GM12878 (cell line): ENCODE results near the gene MAIP1. TPM values are rescaled to one million over a fixed set of nuclear protein-coding genes. Genes with fewer than 3 reads are reported as not detected.

ENCODE experiments used
- ATAC-seq: fragments of 200-7000 bp; cut with Tn5 transposase; 3 replicates; pipeline ENCODE4 v1.9.1; 2020; ENCODE audit warnings: mild to moderate bottlenecking, moderate library complexity
- BruUV-seq: library from RNA; stranded (reverse); fragments of 400-500 nt; replicated peaks from 2 replicates; lab custom pipeline; 2021; lab: Mats Ljungman, UMichigan
- CTCF ChIA-PET: fragments of 300-600 bp; sonication (Branson Sonifier 250); formaldehyde crosslinking; extraction: SDS; loops from one replicate; lab custom pipeline; 2021; ENCODE audit warnings: inconsistent platforms; lab: Yijun Ruan, JAX
- POLR2A ChIA-PET: fragments of 350-600 bp; formaldehyde crosslinking; extraction: SDS; loops from one replicate; lab custom pipeline; 2021; ENCODE audit warnings: inconsistent platforms; lab: Charles Lee
- RAD21 ChIA-PET: fragments of 300-600 bp; sonication (Branson Sonifier 250); formaldehyde crosslinking; loops from one replicate; lab custom pipeline; 2023; ENCODE audit warnings: antibody characterized with exemption; ENCODE audit not compliant: unreplicated experiment; lab: Charles Lee
- SMC1A ChIA-PET: fragments of 300-600 bp; sonication (Branson Sonifier 250); formaldehyde crosslinking; loops from one replicate; lab custom pipeline; 2023; ENCODE audit not compliant: unreplicated experiment, uncharacterized antibody; lab: Charles Lee
- DNase-seq: peaks from one replicate; pipeline ENCODE4 v3.0.0-alpha.2; 2011; ENCODE audit warnings: low read depth, low spot score
- FAIRE-seq: peaks from 3 replicates; lab custom pipeline; 2011; peaks lifted over from hg19 to GRCh38; lab: Jason Lieb, UNC
- H2AFZ ChIP-seq: 2 replicates; pipeline ENCODE4 v1.6.0; 2011; ENCODE audit warnings: low read depth, low read length, control low read depth; ENCODE audit not compliant: control insufficient read depth
- H3K27ac ChIP-seq: 2 replicates; pipeline ENCODE4 v1.5.1; 2011; ENCODE audit warnings: control low read depth; ENCODE audit not compliant: control insufficient read depth, insufficient read depth
- H3K27me3 ChIP-seq, 2 experiments: replicated peaks in 1 of 2; 2 replicates each; pipeline versions ENCODE4 v1.6.0 to v1.6.1; 2011; ENCODE audit warnings: low read length in 1 of 2; ENCODE audit not compliant: control insufficient read depth in 2 of 2, insufficient read depth in 2 of 2
- H3K36me3 ChIP-seq, 2 experiments: 2 replicates each; pipeline ENCODE4 v1.5.1; 2011; ENCODE audit warnings: low read length in 1 of 2; ENCODE audit not compliant: control insufficient read depth in 2 of 2, insufficient read depth in 2 of 2
- H3K4me1 ChIP-seq: 2 replicates; pipeline ENCODE4 v1.6.1; 2011; ENCODE audit warnings: mild to moderate bottlenecking, low read length, moderate library complexity, mixed read lengths; ENCODE audit not compliant: control insufficient read depth, insufficient read depth
- H3K4me2 ChIP-seq: 2 replicates; pipeline ENCODE4 v1.6.0; 2011; ENCODE audit warnings: control low read depth; ENCODE audit not compliant: control insufficient read depth, insufficient read depth
- H3K4me3 ChIP-seq: fragments of 200-600 bp; sonication (generic); 2 replicates; pipeline ENCODE4 v1.5.1; 2016
- H3K79me2 ChIP-seq: 2 replicates; pipeline ENCODE4 v1.6.0; 2011; ENCODE audit warnings: low read length; ENCODE audit not compliant: control insufficient read depth, insufficient read depth
- H3K9ac ChIP-seq: 2 replicates; pipeline ENCODE4 v1.8.0; 2011; ENCODE audit warnings: low read length, control low read depth, mixed read lengths; ENCODE audit not compliant: control insufficient read depth, insufficient read depth
- H3K9me3 ChIP-seq: replicated peaks from 3 replicates; pipeline ENCODE4 v1.5.1; 2011; ENCODE audit warnings: mild to moderate bottlenecking, low read length; ENCODE audit not compliant: control insufficient read depth, insufficient read depth
- H4K20me1 ChIP-seq: 2 replicates; pipeline ENCODE4 v1.6.0; 2011; ENCODE audit not compliant: control insufficient read depth, insufficient read depth
- ATF7 ChIP-seq: fragments of 450-650 bp; IDR thresholded peaks from 2 replicates; pipeline ENCODE4 v1.6.1; 2016; ENCODE audit warnings: low read depth, mild to moderate bottlenecking
- BCL3 ChIP-seq: IDR thresholded peaks from 2 replicates; pipeline ENCODE4 v1.6.1; 2011; ENCODE audit warnings: borderline replicate concordance, low read depth, mild to moderate bottlenecking, moderate library complexity, low read length; ENCODE audit not compliant: insufficient read depth, poor library complexity, severe bottlenecking
- CBX3 ChIP-seq: fragments of 200-600 bp; sonication (generic); IDR thresholded peaks from 2 replicates; pipeline ENCODE4 v1.6.1; 2016; ENCODE audit warnings: low read depth, borderline replicate concordance
- CHD2 ChIP-seq: IDR thresholded peaks from 2 replicates; pipeline ENCODE4 v1.6.1; 2011; ENCODE audit warnings: low read depth, low read length, improper control_type of control experiment, borderline replicate concordance
- CHD4 ChIP-seq: fragments of 200-600 bp; sonication (generic); IDR thresholded peaks from 2 replicates; pipeline ENCODE4 v1.6.1; 2016; ENCODE audit warnings: mild to moderate bottlenecking
- CREB1 ChIP-seq: IDR thresholded peaks from 2 replicates; pipeline ENCODE4 v1.6.1; 2012; ENCODE audit warnings: low read depth, mild to moderate bottlenecking, inconsistent platforms
- EED ChIP-seq: sonication (generic); IDR thresholded peaks from 2 replicates; pipeline ENCODE4 v1.6.1; 2016; ENCODE audit warnings: antibody characterized with exemption, low read depth
- FOXK2 ChIP-seq: fragments of 450-650 bp; IDR thresholded peaks from 2 replicates; pipeline ENCODE4 v1.6.1; 2017; ENCODE audit warnings: mild to moderate bottlenecking, moderate library complexity
- JUNB ChIP-seq: IDR thresholded peaks from 2 replicates; pipeline ENCODE4 v1.6.1; 2016; ENCODE audit warnings: antibody characterized with exemption, mild to moderate bottlenecking
- MYB ChIP-seq: fragments of 150-350 bp; IDR thresholded peaks from 2 replicates; pipeline ENCODE4 v1.6.1; 2014; ENCODE audit warnings: mild to moderate bottlenecking, low read depth, low read length, borderline replicate concordance
- NBN ChIP-seq: fragments of 450-650 bp; IDR thresholded peaks from 2 replicates; pipeline ENCODE4 v1.6.1; 2016
- NFYA ChIP-seq: IDR thresholded peaks from 2 replicates; pipeline ENCODE4 v1.6.1; 2011; ENCODE audit warnings: low read depth, mild to moderate bottlenecking, low read length, improper control_type of control experiment, borderline replicate concordance
- NRF1 ChIP-seq: conservative IDR thresholded peaks from 2 replicates; pipeline ENCODE4 v1.6.1; 2011; ENCODE audit warnings: mild to moderate bottlenecking, low read depth, low read length, improper control_type of control experiment
- RB1 ChIP-seq: fragments of 450-650 bp; formaldehyde crosslinking; IDR thresholded peaks from 2 replicates; pipeline ENCODE4 v1.6.1; 2017; ENCODE audit warnings: mild to moderate bottlenecking, borderline replicate concordance
- WRNIP1 ChIP-seq: IDR thresholded peaks from 2 replicates; pipeline ENCODE4 v1.6.1; 2011; ENCODE audit warnings: low read depth, low read length, improper control_type of control experiment, borderline replicate concordance
- ZNF274 ChIP-seq: IDR thresholded peaks from one replicate; pipeline ENCODE4 v1.8.0; 2011; ENCODE audit not compliant: insufficient read length, insufficient read depth
- whole genome bisulfite sequencing: methylation state at CpG from one replicate; pipeline ENCODE4 v1.1.6; 2016; ENCODE audit warnings: low lambda C conversion rate; ENCODE audit not compliant: insufficient replicate concordance, insufficient coverage; ENCODE audit errors: missing lambda C conversion rate; 5-methylcytosine and 5-hydroxymethylcytosine counted together
- in situ Hi-C: fragments of 300-500 bp; cut with MboI; formaldehyde crosslinking; loops from 9 replicates; pipeline ENCODE4 v1.14.3; 2018; ENCODE audit warnings: mixed read lengths
- intact Hi-C: fragments of 100-400 bp; cut with micrococcal nuclease; formaldehyde crosslinking; loops from one replicate; pipeline ENCODE4 v1.14.2; 2022; ENCODE audit not compliant: unreplicated experiment
- polyA plus RNA-seq, 11 experiments: library from polyadenylated mRNA; depleted of rRNA in 4 of 11; unstranded in 6 of 11; stranded (reverse) in 5 of 11; fragments of >200 nt; fragmentation: Nextera tagmentation in 4 of 11; fragmentation: Illumina TruSeq in 1 of 11; extraction: Ambion mirVana in 4 of 11; extraction: Trizol in 1 of 11; gene quantifications; 1 replicate in 1 of 11; 2 replicates in 10 of 11; pipeline versions ENCODE4 v1.2.1 to v1.2.3, GENCODE V29; 2011 to 2016; ENCODE audit warnings: inconsistent platforms in 2 of 11, missing spikeins in 2 of 11, low read depth in 1 of 11
- total RNA-seq, 4 experiments: library from RNA; depleted of rRNA in 3 of 4; stranded (reverse); fragments of >200 nt in 3 of 4; fragmentation: Illumina TruSeq in 1 of 4; extraction: Trizol in 1 of 4; gene quantifications; 2 replicates each; pipeline versions ENCODE4 v1.2.1 to v1.2.3, GENCODE V29; 2013 to 2021

MAIP1 gene
- total and polyA plus RNA-seq, 10 of the 15 experiments (the other 5 are each of a cell fraction or from before 2014, with no cell fraction given): 5.4 to 41.4 (median 25.4) TPM

- H3K79me2 ChIP-seq: no peaks in the 10 kb centered on the region
- no peak for FAIRE-seq
- CTCF ChIA-PET: interaction anchor here (0.7 kb wide), 1 partner anchor 19 kb away, joined by 3 read pairs; no protein-coding TSS in a partner anchor
- H3K36me3 ChIP-seq: peaks cover 2 to 6% of the 10 kb centered on the region in 2 experiments; a peak in 2 of 4 replicates
- no peak for TF ChIP-seq CBX3
- no peak for TF ChIP-seq MYB
- no peak for TF ChIP-seq CREB1
- no peak for TF ChIP-seq JUNB
- no peak for TF ChIP-seq EED
- no peak for TF ChIP-seq CHD2
- TF ChIP-seq RB1: no peak
- TF ChIP-seq NRF1: no peak
- TF ChIP-seq BCL3: no peak
- TF ChIP-seq FOXK2: no peak
- TF ChIP-seq WRNIP1: no peak
- no peak for TF ChIP-seq CHD4
- TF ChIP-seq NFYA: no peak
- no peak for TF ChIP-seq ATF7
- TF ChIP-seq ZNF274: no peak
- TF ChIP-seq NBN: no peak
- TF ChIP-seq, all 136 proteins: peak for 0
- no peak overlapping the region for H3K4me3 ChIP-seq
- DNase-seq: no peak
- BruUV-seq: no TSS peak
- no peak for ATAC-seq
- intact Hi-C loops: no loop called here
- H4K20me1 ChIP-seq: no peaks in the 10 kb centered on the region
- ChIA-PET POLR2A (interaction anchor here (0.5 kb wide), 1 partner anchor 516 kb away, joined by 4 read pairs; no protein-coding TSS in a partner anchor), RAD21 (no interaction called here), SMC1A (interaction anchor here (1.0 kb wide), 2 partner anchors 8 to 9 kb away, joined by 3 read pairs; no protein-coding TSS in a partner anchor)
- H3K9ac ChIP-seq: no peak overlapping the region
- H3K4me2 ChIP-seq: no peak overlapping the region
- no peaks in the 10 kb centered on the region for H3K4me1 ChIP-seq
- WGBS: 100% methylated on average over 2 of the region's 2 CpGs
- H2AFZ ChIP-seq: no peak overlapping the region
- H3K27me3 ChIP-seq: no peaks in the 10 kb centered on the region
- H3K9me3 ChIP-seq: no peaks in the 10 kb centered on the region
- H3K27ac ChIP-seq: no peak overlapping the region
- in situ Hi-C loops: no loop called here
Measured at GRCh38 chr2:199966405-199966804, 11.0 kb downstream of the MAIP1 start.
